D721Med (cell line): Measurements from ENCODE around the gene NAT10.

Experiments
- DNase-seq: peaks from one replicate; pipeline ENCODE4 v3.0.0; 2011; ENCODE audit warnings: low spot score; ENCODE audit not compliant: insufficient read length
- FAIRE-seq: peaks from 2 replicates; lab custom pipeline; 2011; peaks lifted over from hg19 to GRCh38; lab: Jason Lieb, UNC
- CTCF ChIP-seq: IDR thresholded peaks from 2 replicates; pipeline ENCODE4 v1.5.1; 2012; ENCODE audit warnings: mild to moderate bottlenecking, control low read depth; ENCODE audit not compliant: insufficient read depth; ENCODE audit errors: missing control alignments

Gene NAT10

GRCh38 chr11:34114014-34114413 is 8.6 kb downstream of the NAT10 start:
- no peak for FAIRE-seq
- no peak for TF ChIP-seq CTCF
- DNase-seq, result no peak

- no peak for TF ChIP-seq CTCF
- no peak for FAIRE-seq
- no peak for DNase-seq
These were observed 9.0 kb downstream of the NAT10 start for GRCh38 chr11:34114471-34114870.

GRCh38 chr11:34120651-34121050 is 15.2 kb downstream of the NAT10 start:
- FAIRE-seq (no peak), DNase-seq (no peak)
- no peak for TF ChIP-seq CTCF

GRCh38 chr11:34124885-34125668 is 19.6 kb downstream of the NAT10 start:
- DNase-seq, result no peak
- no peak for FAIRE-seq
- TF ChIP-seq CTCF, result no peak

- FAIRE-seq (no peak), DNase-seq (no peak)
- TF ChIP-seq CTCF, result no peak
These were observed 21.8 kb downstream of the NAT10 start for GRCh38 chr11:34126959-34127848.

GRCh38 chr11:34128824-34129223 is 23.4 kb downstream of the NAT10 start:
- no peak for TF ChIP-seq CTCF
- no peak for DNase-seq
- no peak for FAIRE-seq
